ENCODE results near the gene PAPSS2. TPM values are rescaled to one million over a fixed set of nuclear protein-coding genes. Genes with fewer than 3 reads are reported as not detected.
"Not testable (repeated sequence)": the region's sequence is repeated elsewhere in the genome, so short reads cannot be mapped to it uniquely, and the experiment has no call there.

PAPSS2 gene
- 61.5 to 71.6 TPM (median 66.2 TPM) in 3 replicates for total RNA-seq
- long read RNA-seq, transcript PAPSS2-201 (12 exons, 3,949 nt) = major isoform, 99 of 108 reads
- long read RNA-seq, partial matches to known transcripts = 7 of 108 reads
- long read RNA-seq, other reads (novel, unspliced or antisense) = 2 of 108 reads

GRCh38 chr10:87659571-87660483 lies at the start of gene PAPSS2:
Gene PAPSS2 (plus strand): TSS chr10:87659878. CDS start chr10:87659982, 104 bp downstream.
- Mint-ChIP-seq H3K4me1 (ENCODE audit: low read depth) (peaks cover 63% of the 10 kb centered on the region), H3K27me3 (ENCODE audit: low read depth) (no peaks in the 10 kb centered on the region), H3K9me3 (ENCODE audit: low read depth) (no peaks in the 10 kb centered on the region), H3K36me3 (ENCODE audit: low read depth) (no peaks in the 10 kb centered on the region), H3K4me3 (ENCODE audit: unreplicated experiment) (peak within 1 kb of the TSS; percentile 98), H3K27ac (ENCODE audit: unreplicated experiment) (peak within 1 kb of the TSS; percentile 91)
- peak; percentile 69 for TF ChIP-seq CTCF (IDR thresholded peaks at IDR 0.05)
- peak; percentile 92 for DNase-seq (ENCODE audit: low spot score)

GRCh38 chr10:87611341-87611740 lies 48.3 kb upstream of the PAPSS2 start:
- H3K27me3 Mint-ChIP-seq (ENCODE audit: low read depth); H3K4me3 Mint-ChIP-seq (ENCODE audit: unreplicated experiment); H3K9me3 Mint-ChIP-seq (ENCODE audit: low read depth): not testable (repeated sequence)

GRCh38 chr10:87612115-87612514 lies 47.6 kb upstream of the PAPSS2 start:
- Mint-ChIP-seq H3K4me1 (ENCODE audit: low read depth) (peaks cover 12% of the 10 kb centered on the region), H3K36me3 (ENCODE audit: low read depth) (no peaks in the 10 kb centered on the region), H3K4me3 (ENCODE audit: unreplicated experiment) (no peak overlapping the region), H3K27me3 (ENCODE audit: low read depth) (no peaks in the 10 kb centered on the region), H3K27ac (ENCODE audit: unreplicated experiment) (no peak overlapping the region), H3K9me3 (ENCODE audit: low read depth) (peaks cover 4% of the 10 kb centered on the region)
- TF ChIP-seq CTCF (IDR thresholded peaks at IDR 0.05) = no peak
- no peak for DNase-seq (ENCODE audit: low spot score)

More at GRCh38 chr10:87611341-87611740, 48.3 kb upstream of the PAPSS2 start:
- H3K4me1 Mint-ChIP-seq (ENCODE audit: low read depth) = peaks cover 12% of the 10 kb centered on the region
- H3K36me3 Mint-ChIP-seq (ENCODE audit: low read depth); DNase-seq (ENCODE audit: low spot score); H3K27ac Mint-ChIP-seq (ENCODE audit: unreplicated experiment): not testable (repeated sequence)

- Mint-ChIP-seq H3K36me3 (ENCODE audit: low read depth) (no peaks in the 10 kb centered on the region), H3K4me3 (ENCODE audit: unreplicated experiment) (no peak overlapping the region), H3K27ac (ENCODE audit: unreplicated experiment) (no peak overlapping the region), H3K4me1 (ENCODE audit: low read depth) (peaks cover 9% of the 10 kb centered on the region), H3K9me3 (ENCODE audit: low read depth) (peaks cover 4% of the 10 kb centered on the region), H3K27me3 (ENCODE audit: low read depth) (no peaks in the 10 kb centered on the region)
- DNase-seq (ENCODE audit: low spot score) = no peak
- no peak for TF ChIP-seq CTCF (IDR thresholded peaks at IDR 0.05)
These were observed 45.9 kb upstream of the PAPSS2 start for GRCh38 chr10:87613751-87614150.

- no peak for TF ChIP-seq CTCF (IDR thresholded peaks at IDR 0.05)
- no peaks in the 10 kb centered on the region for H3K27me3 Mint-ChIP-seq (ENCODE audit: low read depth)
- H3K9me3 Mint-ChIP-seq (ENCODE audit: low read depth) = peaks cover 2% of the 10 kb centered on the region
- H3K36me3 Mint-ChIP-seq (ENCODE audit: low read depth) = no peaks in the 10 kb centered on the region
- H3K4me3 Mint-ChIP-seq (ENCODE audit: unreplicated experiment) = no peak overlapping the region
- no peak for DNase-seq (ENCODE audit: low spot score)
- no peak overlapping the region for H3K27ac Mint-ChIP-seq (ENCODE audit: unreplicated experiment)
- peaks cover 10% of the 10 kb centered on the region for H3K4me1 Mint-ChIP-seq (ENCODE audit: low read depth)
These were observed 43.8 kb upstream of the PAPSS2 start for GRCh38 chr10:87615856-87616255.

Measured in chondrocyte (in vitro differentiated cells).